B cell (primary cell): Measurements from ENCODE around the gene ENC1.

Experiments used
- EZH2 ChIP-seq: IDR thresholded peaks from 2 replicates; pipeline ENCODE4 v1.6.1; 2012; ENCODE audit warnings: borderline replicate concordance, low read depth, mild to moderate bottlenecking, moderate library complexity, low read length; ENCODE audit not compliant: insufficient read depth, poor library complexity, severe bottlenecking
- TF ChIP-seq, protein P1 (sequence below): fragments of 200-600 bp; IDR thresholded peaks from one replicate; pipeline ENCODE4 v1.8.0; 2022; ENCODE audit warnings: antibody characterized with exemption, mild to moderate bottlenecking

DNA sequence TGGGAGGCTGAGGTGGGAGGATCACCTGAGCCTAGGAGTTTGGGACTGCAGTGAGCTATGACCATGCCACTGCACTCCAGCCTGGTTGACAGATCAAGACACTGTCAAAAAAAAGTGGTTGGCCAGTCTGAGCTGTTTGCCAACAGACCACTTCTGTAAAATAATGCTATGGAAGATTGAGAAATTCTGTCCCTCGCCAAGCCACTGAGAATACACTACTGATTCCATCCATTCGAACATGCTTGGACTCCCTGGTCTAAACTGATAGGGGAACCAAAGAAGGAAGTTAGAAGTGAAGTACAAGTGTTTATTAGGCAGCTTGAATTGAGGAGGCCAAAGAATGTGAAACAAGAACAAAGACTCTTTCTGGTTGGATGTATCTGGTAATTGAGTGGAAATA, 27.2 kb downstream of the ENC1 start:
- TF ChIP-seq, protein P1, sequence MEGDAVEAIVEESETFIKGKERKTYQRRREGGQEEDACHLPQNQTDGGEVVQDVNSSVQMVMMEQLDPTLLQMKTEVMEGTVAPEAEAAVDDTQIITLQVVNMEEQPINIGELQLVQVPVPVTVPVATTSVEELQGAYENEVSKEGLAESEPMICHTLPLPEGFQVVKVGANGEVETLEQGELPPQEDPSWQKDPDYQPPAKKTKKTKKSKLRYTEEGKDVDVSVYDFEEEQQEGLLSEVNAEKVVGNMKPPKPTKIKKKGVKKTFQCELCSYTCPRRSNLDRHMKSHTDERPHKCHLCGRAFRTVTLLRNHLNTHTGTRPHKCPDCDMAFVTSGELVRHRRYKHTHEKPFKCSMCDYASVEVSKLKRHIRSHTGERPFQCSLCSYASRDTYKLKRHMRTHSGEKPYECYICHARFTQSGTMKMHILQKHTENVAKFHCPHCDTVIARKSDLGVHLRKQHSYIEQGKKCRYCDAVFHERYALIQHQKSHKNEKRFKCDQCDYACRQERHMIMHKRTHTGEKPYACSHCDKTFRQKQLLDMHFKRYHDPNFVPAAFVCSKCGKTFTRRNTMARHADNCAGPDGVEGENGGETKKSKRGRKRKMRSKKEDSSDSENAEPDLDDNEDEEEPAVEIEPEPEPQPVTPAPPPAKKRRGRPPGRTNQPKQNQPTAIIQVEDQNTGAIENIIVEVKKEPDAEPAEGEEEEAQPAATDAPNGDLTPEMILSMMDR: no peak
- no peak for TF ChIP-seq EZH2
